GM12878 (cell line): ENCODE data around the gene CD96. TPM values are rescaled to one million over a fixed set of nuclear protein-coding genes. Genes with fewer than 3 reads are reported as not detected.

Experiments
- ATAC-seq: fragments of 200-7000 bp; cut with Tn5 transposase; 3 replicates; pipeline ENCODE4 v1.9.1; 2020; ENCODE audit warnings: mild to moderate bottlenecking, moderate library complexity
- BruUV-seq: library from RNA; stranded (reverse); fragments of 400-500 nt; replicated peaks from 2 replicates; lab custom pipeline; 2021; lab: Mats Ljungman, UMichigan
- CTCF ChIA-PET: fragments of 300-600 bp; sonication (Branson Sonifier 250); formaldehyde crosslinking; extraction: SDS; loops from one replicate; lab custom pipeline; 2021; ENCODE audit warnings: inconsistent platforms; lab: Yijun Ruan, JAX
- POLR2A ChIA-PET: fragments of 350-600 bp; formaldehyde crosslinking; extraction: SDS; loops from one replicate; lab custom pipeline; 2021; ENCODE audit warnings: inconsistent platforms; lab: Charles Lee
- RAD21 ChIA-PET: fragments of 300-600 bp; sonication (Branson Sonifier 250); formaldehyde crosslinking; loops from one replicate; lab custom pipeline; 2023; ENCODE audit warnings: antibody characterized with exemption; ENCODE audit not compliant: unreplicated experiment; lab: Charles Lee
- SMC1A ChIA-PET: fragments of 300-600 bp; sonication (Branson Sonifier 250); formaldehyde crosslinking; loops from one replicate; lab custom pipeline; 2023; ENCODE audit not compliant: unreplicated experiment, uncharacterized antibody; lab: Charles Lee
- DNase-seq: peaks from one replicate; pipeline ENCODE4 v3.0.0-alpha.2; 2011; ENCODE audit warnings: low read depth, low spot score
- FAIRE-seq: peaks from 3 replicates; lab custom pipeline; 2011; peaks lifted over from hg19 to GRCh38; lab: Jason Lieb, UNC
- H2AFZ ChIP-seq: 2 replicates; pipeline ENCODE4 v1.6.0; 2011; ENCODE audit warnings: low read depth, low read length, control low read depth; ENCODE audit not compliant: control insufficient read depth
- H3K27ac ChIP-seq: 2 replicates; pipeline ENCODE4 v1.5.1; 2011; ENCODE audit warnings: control low read depth; ENCODE audit not compliant: control insufficient read depth, insufficient read depth
- H3K27me3 ChIP-seq, 2 experiments: replicated peaks in 1 of 2; 2 replicates each; pipeline versions ENCODE4 v1.6.0 to v1.6.1; 2011; ENCODE audit warnings: low read length in 1 of 2; ENCODE audit not compliant: control insufficient read depth in 2 of 2, insufficient read depth in 2 of 2
- H3K36me3 ChIP-seq, 2 experiments: 2 replicates each; pipeline ENCODE4 v1.5.1; 2011; ENCODE audit warnings: low read length in 1 of 2; ENCODE audit not compliant: control insufficient read depth in 2 of 2, insufficient read depth in 2 of 2
- H3K4me1 ChIP-seq: 2 replicates; pipeline ENCODE4 v1.6.1; 2011; ENCODE audit warnings: mild to moderate bottlenecking, low read length, moderate library complexity, mixed read lengths; ENCODE audit not compliant: control insufficient read depth, insufficient read depth
- H3K4me2 ChIP-seq: 2 replicates; pipeline ENCODE4 v1.6.0; 2011; ENCODE audit warnings: control low read depth; ENCODE audit not compliant: control insufficient read depth, insufficient read depth
- H3K4me3 ChIP-seq: fragments of 200-600 bp; sonication (generic); 2 replicates; pipeline ENCODE4 v1.5.1; 2016
- H3K79me2 ChIP-seq: 2 replicates; pipeline ENCODE4 v1.6.0; 2011; ENCODE audit warnings: low read length; ENCODE audit not compliant: control insufficient read depth, insufficient read depth
- H3K9ac ChIP-seq: 2 replicates; pipeline ENCODE4 v1.8.0; 2011; ENCODE audit warnings: low read length, control low read depth, mixed read lengths; ENCODE audit not compliant: control insufficient read depth, insufficient read depth
- H3K9me3 ChIP-seq: replicated peaks from 3 replicates; pipeline ENCODE4 v1.5.1; 2011; ENCODE audit warnings: mild to moderate bottlenecking, low read length; ENCODE audit not compliant: control insufficient read depth, insufficient read depth
- H4K20me1 ChIP-seq: 2 replicates; pipeline ENCODE4 v1.6.0; 2011; ENCODE audit not compliant: control insufficient read depth, insufficient read depth
- ATF2 ChIP-seq: IDR thresholded peaks from 2 replicates; pipeline ENCODE4 v1.6.1; 2012; ENCODE audit warnings: low read length, inconsistent platforms
- CREB1 ChIP-seq: IDR thresholded peaks from 2 replicates; pipeline ENCODE4 v1.6.1; 2012; ENCODE audit warnings: low read depth, mild to moderate bottlenecking, inconsistent platforms
- CREM ChIP-seq: IDR thresholded peaks from 2 replicates; pipeline ENCODE4 v1.6.1; 2014; ENCODE audit warnings: antibody characterized with exemption, low read depth
- GATAD2B ChIP-seq: fragments of 450-650 bp; conservative IDR thresholded peaks from 2 replicates; pipeline ENCODE4 v1.6.1; 2017; ENCODE audit warnings: low read depth, mild to moderate bottlenecking, moderate library complexity
- IKZF1 ChIP-seq: fragments of 450-650 bp; conservative IDR thresholded peaks from 2 replicates; pipeline ENCODE4 v1.6.1; 2017; ENCODE audit warnings: antibody characterized with exemption, mild to moderate bottlenecking
- NFYA ChIP-seq: IDR thresholded peaks from 2 replicates; pipeline ENCODE4 v1.6.1; 2011; ENCODE audit warnings: low read depth, mild to moderate bottlenecking, low read length, improper control_type of control experiment, borderline replicate concordance
- NR2F1 ChIP-seq: fragments of 450-650 bp; conservative IDR thresholded peaks from 2 replicates; pipeline ENCODE4 v1.6.1; 2017; ENCODE audit warnings: mild to moderate bottlenecking
- NRF1 ChIP-seq: conservative IDR thresholded peaks from 2 replicates; pipeline ENCODE4 v1.6.1; 2011; ENCODE audit warnings: mild to moderate bottlenecking, low read depth, low read length, improper control_type of control experiment
- POLR2AphosphoS2 ChIP-seq: IDR thresholded peaks from 2 replicates; pipeline ENCODE4 v1.6.1; 2011; ENCODE audit warnings: low read depth, mild to moderate bottlenecking, low read length, improper control_type of control experiment, moderate library complexity
- SIX5 ChIP-seq: IDR thresholded peaks from 2 replicates; pipeline ENCODE4 v1.6.1; 2011; ENCODE audit warnings: mild to moderate bottlenecking, low read depth, low read length, moderate library complexity; ENCODE audit not compliant: severe bottlenecking
- SREBF1 ChIP-seq: IDR thresholded peaks from 2 replicates; pipeline ENCODE4 v1.6.1; 2012; ENCODE audit warnings: mild to moderate bottlenecking, low read length
- TARDBP ChIP-seq: IDR thresholded peaks from 2 replicates; pipeline ENCODE4 v1.6.1; 2016; ENCODE audit warnings: borderline replicate concordance
- ZNF384 ChIP-seq: IDR thresholded peaks from 2 replicates; pipeline ENCODE4 v1.6.1; 2012; ENCODE audit warnings: low read depth, mild to moderate bottlenecking, low read length, improper control_type of control experiment, borderline replicate concordance
- WGBS: methylation state at CpG from one replicate; pipeline ENCODE4 v1.1.6; 2016; ENCODE audit warnings: low lambda C conversion rate; ENCODE audit not compliant: insufficient replicate concordance, insufficient coverage; ENCODE audit errors: missing lambda C conversion rate; 5-methylcytosine and 5-hydroxymethylcytosine counted together
- in situ Hi-C: fragments of 300-500 bp; cut with MboI; formaldehyde crosslinking; loops from 9 replicates; pipeline ENCODE4 v1.14.3; 2018; ENCODE audit warnings: mixed read lengths
- intact Hi-C: fragments of 100-400 bp; cut with micrococcal nuclease; formaldehyde crosslinking; loops from one replicate; pipeline ENCODE4 v1.14.2; 2022; ENCODE audit not compliant: unreplicated experiment
- polyA plus RNA-seq, 11 experiments: library from polyadenylated mRNA; depleted of rRNA in 4 of 11; unstranded in 6 of 11; stranded (reverse) in 5 of 11; fragments of >200 nt; fragmentation: Nextera tagmentation in 4 of 11; fragmentation: Illumina TruSeq in 1 of 11; extraction: Ambion mirVana in 4 of 11; extraction: Trizol in 1 of 11; gene quantifications; 1 replicate in 1 of 11; 2 replicates in 10 of 11; pipeline versions ENCODE4 v1.2.1 to v1.2.3, GENCODE V29; 2011 to 2016; ENCODE audit warnings: inconsistent platforms in 2 of 11, missing spikeins in 2 of 11, low read depth in 1 of 11
- total RNA-seq, 4 experiments: library from RNA; depleted of rRNA in 3 of 4; stranded (reverse); fragments of >200 nt in 3 of 4; fragmentation: Illumina TruSeq in 1 of 4; extraction: Trizol in 1 of 4; gene quantifications; 2 replicates each; pipeline versions ENCODE4 v1.2.1 to v1.2.3, GENCODE V29; 2013 to 2021
- TF ChIP-seq, protein P1 (sequence below): IDR thresholded peaks from 2 replicates; pipeline ENCODE4 v1.6.1; 2012; ENCODE audit warnings: improper control_type of control experiment, low read depth, low read length; ENCODE audit not compliant: insufficient replicate concordance
- TF ChIP-seq, protein P2 (sequence below): fragments of 450-650 bp; IDR thresholded peaks from 2 replicates; pipeline ENCODE4 v1.6.1; 2017; ENCODE audit warnings: low read depth, mild to moderate bottlenecking, moderate library complexity

Gene CD96
- total and polyA plus RNA-seq, 10 of the 15 experiments (the other 5 are each of a cell fraction or from before 2014, with no cell fraction given), result 0.13 to 10.1 (median 0.47) TPM

GRCh38 chr3:111610612-111611054, 68.6 kb downstream of the CD96 start (continued):
- TF ChIP-seq POLR2AphosphoS2, result no peak
- no peak for TF ChIP-seq SIX5
- TF ChIP-seq ZNF384, result no peak
- no peak for TF ChIP-seq GATAD2B
- TF ChIP-seq, protein P1, sequence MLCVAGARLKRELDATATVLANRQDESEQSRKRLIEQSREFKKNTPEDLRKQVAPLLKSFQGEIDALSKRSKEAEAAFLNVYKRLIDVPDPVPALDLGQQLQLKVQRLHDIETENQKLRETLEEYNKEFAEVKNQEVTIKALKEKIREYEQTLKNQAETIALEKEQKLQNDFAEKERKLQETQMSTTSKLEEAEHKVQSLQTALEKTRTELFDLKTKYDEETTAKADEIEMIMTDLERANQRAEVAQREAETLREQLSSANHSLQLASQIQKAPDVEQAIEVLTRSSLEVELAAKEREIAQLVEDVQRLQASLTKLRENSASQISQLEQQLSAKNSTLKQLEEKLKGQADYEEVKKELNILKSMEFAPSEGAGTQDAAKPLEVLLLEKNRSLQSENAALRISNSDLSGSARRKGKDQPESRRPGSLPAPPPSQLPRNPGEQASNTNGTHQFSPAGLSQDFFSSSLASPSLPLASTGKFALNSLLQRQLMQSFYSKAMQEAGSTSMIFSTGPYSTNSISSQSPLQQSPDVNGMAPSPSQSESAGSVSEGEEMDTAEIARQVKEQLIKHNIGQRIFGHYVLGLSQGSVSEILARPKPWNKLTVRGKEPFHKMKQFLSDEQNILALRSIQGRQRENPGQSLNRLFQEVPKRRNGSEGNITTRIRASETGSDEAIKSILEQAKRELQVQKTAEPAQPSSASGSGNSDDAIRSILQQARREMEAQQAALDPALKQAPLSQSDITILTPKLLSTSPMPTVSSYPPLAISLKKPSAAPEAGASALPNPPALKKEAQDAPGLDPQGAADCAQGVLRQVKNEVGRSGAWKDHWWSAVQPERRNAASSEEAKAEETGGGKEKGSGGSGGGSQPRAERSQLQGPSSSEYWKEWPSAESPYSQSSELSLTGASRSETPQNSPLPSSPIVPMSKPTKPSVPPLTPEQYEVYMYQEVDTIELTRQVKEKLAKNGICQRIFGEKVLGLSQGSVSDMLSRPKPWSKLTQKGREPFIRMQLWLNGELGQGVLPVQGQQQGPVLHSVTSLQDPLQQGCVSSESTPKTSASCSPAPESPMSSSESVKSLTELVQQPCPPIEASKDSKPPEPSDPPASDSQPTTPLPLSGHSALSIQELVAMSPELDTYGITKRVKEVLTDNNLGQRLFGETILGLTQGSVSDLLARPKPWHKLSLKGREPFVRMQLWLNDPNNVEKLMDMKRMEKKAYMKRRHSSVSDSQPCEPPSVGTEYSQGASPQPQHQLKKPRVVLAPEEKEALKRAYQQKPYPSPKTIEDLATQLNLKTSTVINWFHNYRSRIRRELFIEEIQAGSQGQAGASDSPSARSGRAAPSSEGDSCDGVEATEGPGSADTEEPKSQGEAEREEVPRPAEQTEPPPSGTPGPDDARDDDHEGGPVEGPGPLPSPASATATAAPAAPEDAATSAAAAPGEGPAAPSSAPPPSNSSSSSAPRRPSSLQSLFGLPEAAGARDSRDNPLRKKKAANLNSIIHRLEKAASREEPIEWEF, result no peak

- 0% methylated on average over 1 of the region's 1 CpG for WGBS
- in situ Hi-C loops, result no loop called here
- no peak for FAIRE-seq
- Histone ChIP-seq H3K27ac (no peak overlapping the region), H3K9me3 (no peaks in the 10 kb centered on the region), H3K79me2 (no peaks in the 10 kb centered on the region), H3K4me2 (no peak overlapping the region), H3K4me3 (no peak overlapping the region), H2AFZ (no peak overlapping the region), H4K20me1 (no peaks in the 10 kb centered on the region), H3K27me3 (no peaks in the 10 kb centered on the region), H3K36me3 (no peaks in the 10 kb centered on the region), H3K9ac (no peak overlapping the region), H3K4me1 (no peaks in the 10 kb centered on the region)
- ChIA-PET CTCF (interaction anchor here (0.9 to 2.0 kb wide), 5 partner anchors 9 to 74 kb away, joined by 3 to 8 read pairs (median 4); no protein-coding TSS in a partner anchor), SMC1A (interaction anchor here (0.9 to 1.7 kb wide), 6 partner anchors 9 to 55 kb away, joined by 3 to 10 read pairs (median 3); no protein-coding TSS in a partner anchor), RAD21 (no interaction called here), POLR2A (no interaction called here)
- DNase-seq, result no peak
- intact Hi-C loops, result no loop called here
- no peak for ATAC-seq
- BruUV-seq, result no TSS peak
- TF ChIP-seq ATF2 (no peak), TARDBP (no peak), CREM (no peak), NFYA (no peak), NRF1 (no peak), NR2F1 (no peak), CREB1 (no peak), SREBF1 (no peak), IKZF1 (no peak)
- TF ChIP-seq, protein P2, sequence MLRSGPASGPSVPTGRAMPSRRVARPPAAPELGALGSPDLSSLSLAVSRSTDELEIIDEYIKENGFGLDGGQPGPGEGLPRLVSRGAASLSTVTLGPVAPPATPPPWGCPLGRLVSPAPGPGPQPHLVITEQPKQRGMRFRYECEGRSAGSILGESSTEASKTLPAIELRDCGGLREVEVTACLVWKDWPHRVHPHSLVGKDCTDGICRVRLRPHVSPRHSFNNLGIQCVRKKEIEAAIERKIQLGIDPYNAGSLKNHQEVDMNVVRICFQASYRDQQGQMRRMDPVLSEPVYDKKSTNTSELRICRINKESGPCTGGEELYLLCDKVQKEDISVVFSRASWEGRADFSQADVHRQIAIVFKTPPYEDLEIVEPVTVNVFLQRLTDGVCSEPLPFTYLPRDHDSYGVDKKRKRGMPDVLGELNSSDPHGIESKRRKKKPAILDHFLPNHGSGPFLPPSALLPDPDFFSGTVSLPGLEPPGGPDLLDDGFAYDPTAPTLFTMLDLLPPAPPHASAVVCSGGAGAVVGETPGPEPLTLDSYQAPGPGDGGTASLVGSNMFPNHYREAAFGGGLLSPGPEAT, result no peak
Observed at GRCh38 chr3:111613294-111613693, 71.3 kb downstream of the CD96 start.
